GM23338 (cell line): Measurements from ENCODE around the gene MYO9B. TPM values are rescaled to one million over a fixed set of nuclear protein-coding genes. Genes with fewer than 3 reads are reported as not detected.

ENCODE experiments used
- EZH2 ChIP-seq: fragments of 200-600 bp; sonication (generic); IDR thresholded peaks from one replicate; pipeline ENCODE4 v1.8.0; 2017; ENCODE audit warnings: antibody characterized with exemption, mild to moderate bottlenecking, low read depth; ENCODE audit not compliant: unreplicated experiment
- JUNB ChIP-seq: IDR thresholded peaks from one replicate; pipeline ENCODE4 v1.6.1; 2016; ENCODE audit warnings: antibody characterized with exemption; ENCODE audit not compliant: unreplicated experiment
- POLR2AphosphoS5 ChIP-seq: IDR thresholded peaks from 2 replicates; pipeline ENCODE4 v1.6.1; 2016; ENCODE audit warnings: antibody characterized with exemption, low read depth
- polyA plus RNA-seq: library from polyadenylated mRNA; unstranded; fragments of >200 nt; fragmentation: Nextera tagmentation; extraction: Ambion mirVana; gene quantifications from 2 replicates; pipeline ENCODE4 v1.2.1, GENCODE V29; 2016
- total RNA-seq: library from RNA; depleted of rRNA; stranded (reverse); fragments of >200 nt; shearing (Covaris generic); gene quantifications from 2 replicates; pipeline ENCODE4 v1.2.3, GENCODE V29; 2014
- TF ChIP-seq, protein P1 (sequence below): fragments of 250-450 bp; sonication (Bioruptor Pico); IDR thresholded peaks from 2 replicates; pipeline ENCODE4 v1.5.0; 2020; ENCODE audit warnings: mild to moderate bottlenecking, moderate library complexity
- TF ChIP-seq, protein P2 (sequence below): IDR thresholded peaks from one replicate; pipeline ENCODE4 v1.6.1; 2018; ENCODE audit warnings: antibody characterized with exemption; ENCODE audit not compliant: unreplicated experiment

Gene MYO9B
- total and polyA plus RNA-seq, 2 experiments from 2014 or later, result 28.7 to 61.3 TPM

DNA sequence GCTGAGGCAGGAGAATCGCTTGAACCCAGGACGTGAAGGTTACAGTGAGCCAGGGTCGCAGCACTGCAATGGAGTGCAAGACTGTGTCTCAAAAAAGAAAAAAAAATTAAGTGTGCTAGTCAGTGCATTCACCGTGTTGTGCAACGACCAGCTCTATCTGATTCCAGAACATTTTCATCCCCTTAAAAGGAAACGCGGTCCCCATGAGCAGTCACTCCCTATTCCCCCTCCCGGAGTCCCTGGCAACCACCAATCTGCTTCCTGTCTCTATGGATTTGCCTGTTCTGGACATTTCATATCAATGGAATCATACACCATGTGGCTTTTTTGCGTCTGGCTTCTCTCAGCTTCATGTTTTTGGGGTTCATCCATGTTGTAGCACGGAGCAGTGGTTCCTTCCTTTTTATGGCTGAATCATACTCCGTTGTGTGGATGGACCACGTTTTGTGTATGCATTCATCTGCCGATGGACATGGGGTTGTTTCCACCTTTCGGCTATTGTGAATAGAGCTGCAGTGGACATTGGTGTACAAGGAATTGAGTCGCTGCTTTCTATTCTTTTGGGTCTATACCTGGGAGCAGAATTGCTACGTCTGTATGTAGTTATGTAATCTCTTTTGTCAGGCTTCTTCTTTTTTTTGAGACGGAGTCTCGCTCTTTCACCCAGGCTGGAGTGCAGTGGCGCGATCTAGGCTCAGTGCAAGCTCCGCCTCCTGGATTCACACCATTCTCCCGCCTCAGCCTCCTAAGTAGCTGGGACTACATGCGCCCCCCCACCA, 19.8 kb downstream of the MYO9B start (continued):
- TF ChIP-seq, protein P1, sequence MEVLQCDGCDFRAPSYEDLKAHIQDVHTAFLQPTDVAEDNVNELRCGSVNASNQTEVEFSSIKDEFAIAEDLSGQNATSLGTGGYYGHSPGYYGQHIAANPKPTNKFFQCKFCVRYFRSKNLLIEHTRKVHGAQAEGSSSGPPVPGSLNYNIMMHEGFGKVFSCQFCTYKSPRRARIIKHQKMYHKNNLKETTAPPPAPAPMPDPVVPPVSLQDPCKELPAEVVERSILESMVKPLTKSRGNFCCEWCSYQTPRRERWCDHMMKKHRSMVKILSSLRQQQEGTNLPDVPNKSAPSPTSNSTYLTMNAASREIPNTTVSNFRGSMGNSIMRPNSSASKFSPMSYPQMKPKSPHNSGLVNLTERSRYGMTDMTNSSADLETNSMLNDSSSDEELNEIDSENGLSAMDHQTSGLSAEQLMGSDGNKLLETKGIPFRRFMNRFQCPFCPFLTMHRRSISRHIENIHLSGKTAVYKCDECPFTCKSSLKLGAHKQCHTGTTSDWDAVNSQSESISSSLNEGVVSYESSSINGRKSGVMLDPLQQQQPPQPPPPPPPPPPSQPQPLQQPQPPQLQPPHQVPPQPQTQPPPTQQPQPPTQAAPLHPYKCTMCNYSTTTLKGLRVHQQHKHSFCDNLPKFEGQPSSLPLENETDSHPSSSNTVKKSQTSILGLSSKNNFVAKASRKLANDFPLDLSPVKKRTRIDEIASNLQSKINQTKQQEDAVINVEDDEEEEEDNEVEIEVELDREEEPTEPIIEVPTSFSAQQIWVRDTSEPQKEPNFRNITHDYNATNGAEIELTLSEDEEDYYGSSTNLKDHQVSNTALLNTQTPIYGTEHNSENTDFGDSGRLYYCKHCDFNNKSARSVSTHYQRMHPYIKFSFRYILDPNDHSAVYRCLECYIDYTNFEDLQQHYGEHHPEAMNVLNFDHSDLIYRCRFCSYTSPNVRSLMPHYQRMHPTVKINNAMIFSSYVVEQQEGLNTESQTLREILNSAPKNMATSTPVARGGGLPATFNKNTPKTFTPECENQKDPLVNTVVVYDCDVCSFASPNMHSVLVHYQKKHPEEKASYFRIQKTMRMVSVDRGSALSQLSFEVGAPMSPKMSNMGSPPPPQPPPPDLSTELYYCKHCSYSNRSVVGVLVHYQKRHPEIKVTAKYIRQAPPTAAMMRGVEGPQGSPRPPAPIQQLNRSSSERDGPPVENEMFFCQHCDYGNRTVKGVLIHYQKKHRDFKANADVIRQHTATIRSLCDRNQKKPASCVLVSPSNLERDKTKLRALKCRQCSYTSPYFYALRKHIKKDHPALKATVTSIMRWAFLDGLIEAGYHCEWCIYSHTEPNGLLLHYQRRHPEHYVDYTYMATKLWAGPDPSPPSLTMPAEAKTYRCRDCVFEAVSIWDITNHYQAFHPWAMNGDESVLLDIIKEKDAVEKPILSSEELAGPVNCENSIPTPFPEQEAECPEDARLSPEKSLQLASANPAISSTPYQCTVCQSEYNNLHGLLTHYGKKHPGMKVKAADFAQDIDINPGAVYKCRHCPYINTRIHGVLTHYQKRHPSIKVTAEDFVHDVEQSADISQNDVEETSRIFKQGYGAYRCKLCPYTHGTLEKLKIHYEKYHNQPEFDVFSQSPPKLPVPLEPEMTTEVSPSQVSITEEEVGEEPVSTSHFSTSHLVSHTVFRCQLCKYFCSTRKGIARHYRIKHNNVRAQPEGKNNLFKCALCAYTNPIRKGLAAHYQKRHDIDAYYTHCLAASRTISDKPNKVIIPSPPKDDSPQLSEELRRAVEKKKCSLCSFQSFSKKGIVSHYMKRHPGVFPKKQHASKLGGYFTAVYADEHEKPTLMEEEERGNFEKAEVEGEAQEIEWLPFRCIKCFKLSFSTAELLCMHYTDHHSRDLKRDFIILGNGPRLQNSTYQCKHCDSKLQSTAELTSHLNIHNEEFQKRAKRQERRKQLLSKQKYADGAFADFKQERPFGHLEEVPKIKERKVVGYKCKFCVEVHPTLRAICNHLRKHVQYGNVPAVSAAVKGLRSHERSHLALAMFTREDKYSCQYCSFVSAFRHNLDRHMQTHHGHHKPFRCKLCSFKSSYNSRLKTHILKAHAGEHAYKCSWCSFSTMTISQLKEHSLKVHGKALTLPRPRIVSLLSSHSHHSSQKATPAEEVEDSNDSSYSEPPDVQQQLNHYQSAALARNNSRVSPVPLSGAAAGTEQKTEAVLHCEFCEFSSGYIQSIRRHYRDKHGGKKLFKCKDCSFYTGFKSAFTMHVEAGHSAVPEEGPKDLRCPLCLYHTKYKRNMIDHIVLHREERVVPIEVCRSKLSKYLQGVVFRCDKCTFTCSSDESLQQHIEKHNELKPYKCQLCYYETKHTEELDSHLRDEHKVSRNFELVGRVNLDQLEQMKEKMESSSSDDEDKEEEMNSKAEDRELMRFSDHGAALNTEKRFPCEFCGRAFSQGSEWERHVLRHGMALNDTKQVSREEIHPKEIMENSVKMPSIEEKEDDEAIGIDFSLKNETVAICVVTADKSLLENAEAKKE (CRISPR knock-in tag), result no peak
- TF ChIP-seq, protein P2, sequence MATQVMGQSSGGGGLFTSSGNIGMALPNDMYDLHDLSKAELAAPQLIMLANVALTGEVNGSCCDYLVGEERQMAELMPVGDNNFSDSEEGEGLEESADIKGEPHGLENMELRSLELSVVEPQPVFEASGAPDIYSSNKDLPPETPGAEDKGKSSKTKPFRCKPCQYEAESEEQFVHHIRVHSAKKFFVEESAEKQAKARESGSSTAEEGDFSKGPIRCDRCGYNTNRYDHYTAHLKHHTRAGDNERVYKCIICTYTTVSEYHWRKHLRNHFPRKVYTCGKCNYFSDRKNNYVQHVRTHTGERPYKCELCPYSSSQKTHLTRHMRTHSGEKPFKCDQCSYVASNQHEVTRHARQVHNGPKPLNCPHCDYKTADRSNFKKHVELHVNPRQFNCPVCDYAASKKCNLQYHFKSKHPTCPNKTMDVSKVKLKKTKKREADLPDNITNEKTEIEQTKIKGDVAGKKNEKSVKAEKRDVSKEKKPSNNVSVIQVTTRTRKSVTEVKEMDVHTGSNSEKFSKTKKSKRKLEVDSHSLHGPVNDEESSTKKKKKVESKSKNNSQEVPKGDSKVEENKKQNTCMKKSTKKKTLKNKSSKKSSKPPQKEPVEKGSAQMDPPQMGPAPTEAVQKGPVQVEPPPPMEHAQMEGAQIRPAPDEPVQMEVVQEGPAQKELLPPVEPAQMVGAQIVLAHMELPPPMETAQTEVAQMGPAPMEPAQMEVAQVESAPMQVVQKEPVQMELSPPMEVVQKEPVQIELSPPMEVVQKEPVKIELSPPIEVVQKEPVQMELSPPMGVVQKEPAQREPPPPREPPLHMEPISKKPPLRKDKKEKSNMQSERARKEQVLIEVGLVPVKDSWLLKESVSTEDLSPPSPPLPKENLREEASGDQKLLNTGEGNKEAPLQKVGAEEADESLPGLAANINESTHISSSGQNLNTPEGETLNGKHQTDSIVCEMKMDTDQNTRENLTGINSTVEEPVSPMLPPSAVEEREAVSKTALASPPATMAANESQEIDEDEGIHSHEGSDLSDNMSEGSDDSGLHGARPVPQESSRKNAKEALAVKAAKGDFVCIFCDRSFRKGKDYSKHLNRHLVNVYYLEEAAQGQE, result no peak
- TF ChIP-seq POLR2AphosphoS5 (no peak), EZH2 (no peak), JUNB (no peak)
